MM.1S (cell line): ENCODE measurements around the gene CCDC88C.

Experiments used
- DNase-seq: peaks from one replicate; pipeline ENCODE4 v3.0.0-alpha.2; 2015
- H2AFZ ChIP-seq: fragments of 300-600 bp; sonication (generic); 2 replicates; pipeline ENCODE4 v1.6.0; 2016; ENCODE audit warnings: antibody characterized with exemption, low read length
- H3F3A ChIP-seq: fragments of 300-600 bp; sonication (generic); 2 replicates; pipeline ENCODE4 v1.6.1; 2016; ENCODE audit warnings: mild to moderate bottlenecking, antibody characterized with exemption, low read length, moderate library complexity, mixed read lengths; ENCODE audit not compliant: insufficient read depth
- H3K27ac ChIP-seq: fragments of 300-600 bp; sonication (generic); 2 replicates; pipeline ENCODE4 v1.5.1; 2016; ENCODE audit warnings: mild to moderate bottlenecking, low read length
- H3K27me3 ChIP-seq: fragments of 300-600 bp; sonication (generic); replicated peaks from 2 replicates; pipeline ENCODE4 v1.6.0; 2016; ENCODE audit warnings: low read length; ENCODE audit not compliant: insufficient read depth
- H3K36me3 ChIP-seq: fragments of 300-600 bp; sonication (generic); replicated peaks from 2 replicates; pipeline ENCODE4 v1.6.1; 2016; ENCODE audit warnings: mild to moderate bottlenecking, low read length, mixed read lengths; ENCODE audit not compliant: insufficient read depth
- H3K4me1 ChIP-seq: fragments of 300-600 bp; sonication (generic); 2 replicates; pipeline ENCODE4 v1.6.1; 2016; ENCODE audit warnings: low read length, mixed read lengths
- H3K4me2 ChIP-seq: fragments of 300-600 bp; sonication (generic); 2 replicates; pipeline ENCODE4 v1.6.0; 2016; ENCODE audit warnings: low read depth, low read length
- H3K4me3 ChIP-seq: fragments of 300-600 bp; sonication (generic); 2 replicates; pipeline ENCODE4 v1.5.1; 2016; ENCODE audit warnings: low read length, mixed read lengths
- H3K79me2 ChIP-seq: fragments of 300-600 bp; sonication (generic); 2 replicates; pipeline ENCODE4 v1.6.1; 2016; ENCODE audit warnings: mixed run types, low read length, mixed read lengths
- H3K9ac ChIP-seq: fragments of 300-600 bp; sonication (generic); 2 replicates; pipeline ENCODE4 v1.6.1; 2016; ENCODE audit warnings: low read length, mixed read lengths
- H3K9me2 ChIP-seq: fragments of 300-600 bp; sonication (generic); replicated peaks from 2 replicates; pipeline ENCODE4 v1.6.1; 2016; ENCODE audit warnings: mild to moderate bottlenecking, low read length, mixed read lengths; ENCODE audit not compliant: insufficient read depth
- H3K9me3 ChIP-seq: fragments of 300-600 bp; sonication (generic); replicated peaks from 2 replicates; pipeline ENCODE4 v1.6.1; 2016; ENCODE audit warnings: mild to moderate bottlenecking, low read length, mixed read lengths; ENCODE audit not compliant: insufficient read depth
- H4K20me1 ChIP-seq: fragments of 300-600 bp; sonication (generic); 2 replicates; pipeline ENCODE4 v1.6.1; 2016; ENCODE audit warnings: mild to moderate bottlenecking, low read length, moderate library complexity, mixed read lengths; ENCODE audit not compliant: insufficient read depth
- CTCF ChIP-seq: fragments of 300-600 bp; sonication (generic); IDR thresholded peaks from 2 replicates; pipeline ENCODE4 v1.5.1; 2016; ENCODE audit warnings: antibody characterized with exemption, low read length, mixed read lengths
- EZH2 ChIP-seq: fragments of 300-600 bp; sonication (generic); optimal IDR thresholded peaks from 2 replicates; pipeline ENCODE3; 2017; ENCODE audit warnings: low read depth, mild to moderate bottlenecking, antibody characterized with exemption, low read length, mixed read lengths
- EZH2phosphoT487 ChIP-seq: fragments of 300-600 bp; sonication (generic); IDR thresholded peaks from 2 replicates; pipeline ENCODE4 v1.6.1; 2018; ENCODE audit warnings: antibody characterized with exemption, low read length

CCDC88C gene

DNA sequence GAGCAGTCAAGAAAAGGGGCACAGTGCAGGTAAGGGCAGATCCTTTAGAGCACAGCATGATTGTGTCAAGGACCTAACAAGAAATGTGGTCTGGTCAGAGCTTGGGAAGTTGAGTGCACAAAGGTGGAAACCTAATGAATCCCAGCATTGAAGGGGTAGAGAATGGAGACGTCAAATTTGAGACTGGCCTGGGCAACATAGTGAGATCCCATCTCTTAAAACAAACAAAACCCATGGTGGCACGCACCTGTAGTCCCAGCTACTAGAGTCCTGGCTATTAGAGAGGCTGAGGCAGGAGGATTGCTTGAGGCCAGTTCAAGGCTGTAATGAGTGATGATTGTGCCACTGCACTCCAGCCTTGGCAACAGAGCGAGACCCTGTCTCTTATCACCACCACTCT, 37.0 kb upstream of the CCDC88C start:
- Histone ChIP-seq H3K9me3 (no peaks in the 10 kb centered on the region), H3K27ac (no peak overlapping the region), H2AFZ (no peak overlapping the region), H3K4me3 (no peak overlapping the region), H3K4me1 (no peaks in the 10 kb centered on the region), H3K36me3 (no peaks in the 10 kb centered on the region), H3K9ac (no peak overlapping the region), H3F3A (no peaks in the 10 kb centered on the region), H3K9me2 (no peaks in the 10 kb centered on the region), H3K79me2 (no peaks in the 10 kb centered on the region), H3K27me3 (no peaks in the 10 kb centered on the region), H3K4me2 (no peak overlapping the region), H4K20me1 (no peaks in the 10 kb centered on the region)
- TF ChIP-seq EZH2phosphoT487 = no peak
- no peak for TF ChIP-seq EZH2
- no peak for TF ChIP-seq CTCF
- DNase-seq = no peak

- Histone ChIP-seq H3K4me2 (no peak overlapping the region), H3K9me3 (no peaks in the 10 kb centered on the region), H3K9me2 (no peaks in the 10 kb centered on the region), H3K36me3 (no peaks in the 10 kb centered on the region), H3F3A (no peaks in the 10 kb centered on the region), H4K20me1 (no peaks in the 10 kb centered on the region), H3K79me2 (no peaks in the 10 kb centered on the region), H3K9ac (no peak overlapping the region), H3K4me3 (no peak overlapping the region), H3K4me1 (no peaks in the 10 kb centered on the region), H3K27ac (no peak overlapping the region), H3K27me3 (no peaks in the 10 kb centered on the region), H2AFZ (no peak overlapping the region)
- no peak for TF ChIP-seq CTCF
- no peak for TF ChIP-seq EZH2
- no peak for TF ChIP-seq EZH2phosphoT487
- DNase-seq = no peak
These were observed 36.5 kb upstream of the CCDC88C start for GRCh38 chr14:91454155-91454554.

DNA sequence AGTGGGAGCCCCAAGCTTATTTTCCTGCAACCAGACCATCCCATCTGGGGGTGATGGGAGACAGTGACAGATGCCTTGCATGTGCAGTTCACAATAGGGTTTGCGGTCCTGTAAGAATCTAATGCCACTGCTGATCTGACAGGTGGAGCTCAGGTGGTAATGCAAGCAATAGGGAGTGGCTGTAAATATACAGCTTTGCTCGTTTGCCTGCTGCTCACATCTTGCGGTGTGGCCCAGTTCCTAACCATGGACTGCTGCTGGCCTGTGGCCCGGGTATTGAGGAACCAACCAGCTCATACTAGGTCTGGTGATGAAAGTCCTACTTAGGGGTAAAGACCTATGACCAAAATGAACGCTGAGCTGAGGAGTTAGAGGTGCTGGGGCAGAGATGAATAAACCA, 36.1 kb upstream of the CCDC88C start:
- H3K27me3 ChIP-seq = no peaks in the 10 kb centered on the region
- no peak overlapping the region for H2AFZ ChIP-seq
- H3K36me3 ChIP-seq = no peaks in the 10 kb centered on the region
- H3K9ac ChIP-seq = no peak overlapping the region
- TF ChIP-seq CTCF = no peak
- no peaks in the 10 kb centered on the region for H3K79me2 ChIP-seq
- H3K27ac ChIP-seq = no peak overlapping the region
- H3K4me3 ChIP-seq = no peak overlapping the region
- no peak overlapping the region for H3K4me2 ChIP-seq
- DNase-seq = no peak
- H3K9me3 ChIP-seq = no peaks in the 10 kb centered on the region
- H3K4me1 ChIP-seq = no peaks in the 10 kb centered on the region
- no peaks in the 10 kb centered on the region for H3K9me2 ChIP-seq
- H4K20me1 ChIP-seq = no peaks in the 10 kb centered on the region
- no peaks in the 10 kb centered on the region for H3F3A ChIP-seq
